ENCODE measurements around the gene OR2S2.
"Not testable (repeated sequence)": the region's sequence is repeated elsewhere in the genome, so short reads cannot be mapped to it uniquely, and the experiment has no call there.

- not testable (repeated sequence) for TF ChIP-seq CTCF, EP300, POLR2A (IDR thresholded peaks at IDR 0.05)
Measured at GRCh38 chr9:35997016-35997415, 39.1 kb upstream of the OR2S2 start.

Measured in upper lobe of left lung (tissue), 4 donors.